CD4-positive, alpha-beta T cell treated with Interleukin-1 beta for 1 hour (primary cell): ENCODE results near the gene TAAR1.
"Not testable (repeated sequence)": the region's sequence is repeated elsewhere in the genome, so short reads cannot be mapped to it uniquely, and the experiment has no call there.

Source experiments
- DNase-seq, 2 donors: peaks; one replicate each; pipeline ENCODE4 v3.0.0-alpha.2; 2020 to 2022

TAAR1 gene

GRCh38 chr6:132659082-132659481 lies at the start of gene TAAR1:
TAAR1 (minus strand) TSS chr6:132659182; CDS start chr6:132646003, 13,179 bp downstream.
- DNase-seq, result no peak

- DNase-seq, result no peak
Measured at GRCh38 chr6:132708771-132709170, 49.8 kb upstream of the TAAR1 start.

GRCh38 chr6:132708002-132708401 lies 49.0 kb upstream of the TAAR1 start:
- no peak for DNase-seq

GRCh38 chr6:132706756-132707155 lies 47.8 kb upstream of the TAAR1 start:
- DNase-seq, result not testable (repeated sequence)

GRCh38 chr6:132703936-132704335 lies 45.0 kb upstream of the TAAR1 start:
- DNase-seq, result no peak

GRCh38 chr6:132698608-132699007 lies 39.6 kb upstream of the TAAR1 start:
- no peak for DNase-seq

- no peak for DNase-seq
Measured at GRCh38 chr6:132695773-132696172, 36.8 kb upstream of the TAAR1 start.

- DNase-seq, result no peak
Measured at GRCh38 chr6:132693478-132693877, 34.5 kb upstream of the TAAR1 start.

GRCh38 chr6:132690678-132691077 lies 31.7 kb upstream of the TAAR1 start:
- DNase-seq, result no peak

- no peak for DNase-seq
Measured at GRCh38 chr6:132687306-132687705, 28.3 kb upstream of the TAAR1 start.

- no peak for DNase-seq
Measured at GRCh38 chr6:132686531-132686930, 27.5 kb upstream of the TAAR1 start.

GRCh38 chr6:132685009-132685408 lies 26.0 kb upstream of the TAAR1 start:
- DNase-seq, result no peak

- DNase-seq, result no peak
Measured at GRCh38 chr6:132684272-132684671, 25.3 kb upstream of the TAAR1 start.

GRCh38 chr6:132683543-132683942 lies 24.6 kb upstream of the TAAR1 start:
- DNase-seq, result no peak

GRCh38 chr6:132679094-132679493 lies 20.1 kb upstream of the TAAR1 start:
- not testable (repeated sequence) for DNase-seq

GRCh38 chr6:132675749-132676148 lies 16.8 kb upstream of the TAAR1 start:
- DNase-seq, result peak in 1 of 2 donors; percentile 11

- DNase-seq, result no peak
Measured at GRCh38 chr6:132675002-132675401, 16.0 kb upstream of the TAAR1 start.

- DNase-seq, result no peak
Measured at GRCh38 chr6:132673376-132674094, 14.6 kb upstream of the TAAR1 start.

GRCh38 chr6:132671295-132671694 lies 12.3 kb upstream of the TAAR1 start:
- no peak for DNase-seq

- peak in 1 of 2 donors; percentile 42 for DNase-seq
Measured at GRCh38 chr6:132669690-132670291, 10.8 kb upstream of the TAAR1 start.

GRCh38 chr6:132666118-132666517 lies 7.1 kb upstream of the TAAR1 start:
- DNase-seq, result no peak

GRCh38 chr6:132664309-132665034 lies 5.5 kb upstream of the TAAR1 start:
- no peak for DNase-seq

- DNase-seq, result no peak
Measured at GRCh38 chr6:132663661-132664060, 4.7 kb upstream of the TAAR1 start.

- no peak for DNase-seq
Measured at GRCh38 chr6:132661906-132662305, 2.9 kb upstream of the TAAR1 start.
